HEK293T (cell line): ENCODE measurements around the gene DOCK9.

Experiments
- ARNT ChIP-seq: fragments of 450-650 bp; IDR thresholded peaks from 2 replicates; pipeline ENCODE4 v1.6.1; 2017; ENCODE audit warnings: mild to moderate bottlenecking
- BHLHE40 ChIP-seq: fragments of 450-650 bp; IDR thresholded peaks from 2 replicates; pipeline ENCODE4 v1.6.1; 2016; ENCODE audit warnings: mild to moderate bottlenecking, moderate library complexity, borderline replicate concordance
- CTBP1 ChIP-seq: fragments of 450-650 bp; IDR thresholded peaks from 2 replicates; pipeline ENCODE4 v1.6.1; 2016; ENCODE audit warnings: borderline replicate concordance
- FOXK2 ChIP-seq: fragments of 450-650 bp; IDR thresholded peaks from 2 replicates; pipeline ENCODE4 v1.6.1; 2016; ENCODE audit warnings: mild to moderate bottlenecking
- FOXM1 ChIP-seq: fragments of 450-650 bp; IDR thresholded peaks from 2 replicates; pipeline ENCODE4 v1.6.1; 2017; ENCODE audit warnings: mild to moderate bottlenecking, borderline replicate concordance
- SP1 ChIP-seq: fragments of 450-650 bp; IDR thresholded peaks from 2 replicates; pipeline ENCODE4 v1.6.1; 2017
- SUZ12 ChIP-seq: fragments of 450-650 bp; IDR thresholded peaks from 2 replicates; pipeline ENCODE4 v1.6.1; 2016; ENCODE audit warnings: mild to moderate bottlenecking
- TARDBP ChIP-seq: fragments of 450-650 bp; IDR thresholded peaks from 2 replicates; pipeline ENCODE4 v1.6.1; 2016

DNA sequence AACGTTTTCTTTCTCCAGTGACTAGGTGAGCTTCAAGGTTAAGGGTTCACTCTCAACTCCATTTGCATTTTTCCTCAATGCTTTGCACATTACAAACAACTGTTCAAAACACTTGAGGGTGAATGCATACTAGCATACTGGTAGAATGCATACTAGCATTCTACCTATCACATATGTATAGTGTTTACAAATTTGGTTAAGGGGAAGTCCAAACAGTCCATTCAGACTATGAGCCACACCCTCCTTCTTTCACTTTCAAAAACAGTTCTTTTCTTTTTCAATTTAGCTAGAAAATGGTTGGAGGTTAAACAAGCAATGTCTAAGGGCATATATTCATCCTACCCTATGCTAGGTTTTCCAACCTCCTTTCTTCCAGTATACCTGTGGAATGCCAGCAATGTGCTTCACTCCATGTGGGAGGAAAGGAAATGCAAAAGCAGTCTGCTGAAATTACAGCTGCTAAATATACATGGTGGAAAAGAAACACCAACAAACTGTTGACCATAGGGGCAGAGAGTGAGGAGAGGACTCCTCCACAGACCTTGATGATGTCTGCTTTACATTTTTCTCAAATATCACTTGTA is 102.6 kb downstream of the DOCK9 start:
- TF ChIP-seq ARNT (no peak), SP1 (no peak), TARDBP (no peak), SUZ12 (no peak), CTBP1 (no peak), BHLHE40 (no peak), FOXM1 (no peak), FOXK2 (no peak)
